Activated gamma-delta T cell treated with anti-CD3 and anti-CD28 coated beads, Interleukin-2, amount 50 U/mL, for 16 hours (primary cell): ENCODE data around the gene JADE2.
"Not testable (repeated sequence)": the region's sequence is repeated elsewhere in the genome, so short reads cannot be mapped to it uniquely, and the experiment has no call there.

Source experiments
- DNase-seq: peaks from one replicate; pipeline ENCODE4 v3.0.0-alpha.2; 2020; ENCODE audit warnings: low read depth

The JADE2 gene

GRCh38 chr5:134508521-134509195 is 16.8 kb upstream of the JADE2 start:
- no peak for DNase-seq

- no peak for DNase-seq
These were observed 16.0 kb upstream of the JADE2 start for GRCh38 chr5:134509308-134510040.

GRCh38 chr5:134510970-134511795 is 14.3 kb upstream of the JADE2 start:
- DNase-seq = peak; percentile 43

- DNase-seq = no peak
These were observed 13.4 kb upstream of the JADE2 start for GRCh38 chr5:134511796-134512660.

- DNase-seq = no peak
These were observed 12.8 kb upstream of the JADE2 start for GRCh38 chr5:134512661-134512999.

- no peak for DNase-seq
These were observed 9.7 kb upstream of the JADE2 start for GRCh38 chr5:134515801-134516200.

- DNase-seq = not testable (repeated sequence)
These were observed 8.5 kb upstream of the JADE2 start for GRCh38 chr5:134516984-134517383.

- DNase-seq = no peak
These were observed 7.9 kb upstream of the JADE2 start for GRCh38 chr5:134517553-134517952.

- DNase-seq = no peak
These were observed 5.5 kb upstream of the JADE2 start for GRCh38 chr5:134519989-134520388.

- no peak for DNase-seq
These were observed 3.6 kb upstream of the JADE2 start for GRCh38 chr5:134521841-134522240.

- no peak for DNase-seq
These were observed 1.8 kb upstream of the JADE2 start for GRCh38 chr5:134523543-134524271.

GRCh38 chr5:134524272-134524825 is 1.1 kb upstream of the JADE2 start:
- peak; percentile 52 for DNase-seq

GRCh38 chr5:134525683-134526482 is 413 bp downstream of the JADE2 start:
- peak; percentile 41 for DNase-seq

GRCh38 chr5:134526483-134527155 is 1.1 kb downstream of the JADE2 start:
- peak; percentile 37 for DNase-seq

- peak; percentile 67 for DNase-seq
These were observed 1.9 kb downstream of the JADE2 start for GRCh38 chr5:134527156-134527960.

GRCh38 chr5:134527961-134528424 is 2.5 kb downstream of the JADE2 start:
- DNase-seq = no peak

GRCh38 chr5:134528556-134528955 is 3.1 kb downstream of the JADE2 start:
- DNase-seq = no peak

GRCh38 chr5:134529460-134529859 is 4.0 kb downstream of the JADE2 start:
- DNase-seq = no peak
